ENCODE results near the gene TMEM82.

DNA sequence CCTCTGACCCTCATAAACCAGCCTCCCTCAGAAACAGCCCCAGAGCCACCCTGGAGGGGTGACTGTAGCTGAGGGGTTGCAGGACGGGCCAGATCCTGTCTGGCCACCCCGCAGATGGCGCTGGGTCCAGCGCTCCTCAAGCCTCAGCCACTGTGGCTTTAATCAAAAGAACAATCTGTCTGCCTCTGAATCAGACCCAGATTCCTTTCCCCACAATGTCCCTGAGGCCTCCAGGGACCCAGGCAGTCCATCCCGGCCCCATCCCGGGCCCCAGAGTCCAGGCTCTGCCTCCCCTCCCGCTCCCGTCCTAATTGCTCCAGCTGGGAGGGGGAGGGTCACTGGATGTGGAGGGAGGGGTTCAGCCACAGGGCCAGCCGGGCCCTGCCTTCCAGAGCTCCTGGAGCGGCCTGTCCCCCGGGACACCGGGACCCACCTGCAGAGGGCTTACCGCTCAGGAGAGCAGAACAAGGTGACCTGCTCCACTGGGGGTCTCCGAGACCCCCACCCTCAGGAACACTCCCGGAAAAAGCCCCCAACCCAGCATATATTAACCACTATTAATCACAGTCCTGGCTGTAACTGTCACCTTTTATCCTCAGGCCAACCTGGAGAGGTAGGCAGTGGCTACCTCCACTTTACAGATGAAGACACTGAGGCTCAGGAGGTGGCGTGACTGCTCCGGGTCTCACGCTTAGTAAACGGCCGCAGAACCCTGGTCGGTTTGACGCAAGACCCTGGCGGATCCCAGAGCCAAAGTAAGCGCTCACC is 15.5 kb downstream of the TMEM82 start:
- TF ChIP-seq, protein P1, sequence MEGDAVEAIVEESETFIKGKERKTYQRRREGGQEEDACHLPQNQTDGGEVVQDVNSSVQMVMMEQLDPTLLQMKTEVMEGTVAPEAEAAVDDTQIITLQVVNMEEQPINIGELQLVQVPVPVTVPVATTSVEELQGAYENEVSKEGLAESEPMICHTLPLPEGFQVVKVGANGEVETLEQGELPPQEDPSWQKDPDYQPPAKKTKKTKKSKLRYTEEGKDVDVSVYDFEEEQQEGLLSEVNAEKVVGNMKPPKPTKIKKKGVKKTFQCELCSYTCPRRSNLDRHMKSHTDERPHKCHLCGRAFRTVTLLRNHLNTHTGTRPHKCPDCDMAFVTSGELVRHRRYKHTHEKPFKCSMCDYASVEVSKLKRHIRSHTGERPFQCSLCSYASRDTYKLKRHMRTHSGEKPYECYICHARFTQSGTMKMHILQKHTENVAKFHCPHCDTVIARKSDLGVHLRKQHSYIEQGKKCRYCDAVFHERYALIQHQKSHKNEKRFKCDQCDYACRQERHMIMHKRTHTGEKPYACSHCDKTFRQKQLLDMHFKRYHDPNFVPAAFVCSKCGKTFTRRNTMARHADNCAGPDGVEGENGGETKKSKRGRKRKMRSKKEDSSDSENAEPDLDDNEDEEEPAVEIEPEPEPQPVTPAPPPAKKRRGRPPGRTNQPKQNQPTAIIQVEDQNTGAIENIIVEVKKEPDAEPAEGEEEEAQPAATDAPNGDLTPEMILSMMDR (IDR thresholded peaks at IDR 0.05 in 4 of 5, conservative IDR thresholded peaks at IDR 0.05 in 1 of 5): no peak
- TF ChIP-seq POLR2A (IDR thresholded peaks at IDR 0.05): no peak
